ENCODE results near the gene EBP. TPM values are rescaled to one million over a fixed set of nuclear protein-coding genes. Genes with fewer than 3 reads are reported as not detected.

EBP gene
- total RNA-seq, 1 experiment from 2014 or later, result 141 TPM

DNA sequence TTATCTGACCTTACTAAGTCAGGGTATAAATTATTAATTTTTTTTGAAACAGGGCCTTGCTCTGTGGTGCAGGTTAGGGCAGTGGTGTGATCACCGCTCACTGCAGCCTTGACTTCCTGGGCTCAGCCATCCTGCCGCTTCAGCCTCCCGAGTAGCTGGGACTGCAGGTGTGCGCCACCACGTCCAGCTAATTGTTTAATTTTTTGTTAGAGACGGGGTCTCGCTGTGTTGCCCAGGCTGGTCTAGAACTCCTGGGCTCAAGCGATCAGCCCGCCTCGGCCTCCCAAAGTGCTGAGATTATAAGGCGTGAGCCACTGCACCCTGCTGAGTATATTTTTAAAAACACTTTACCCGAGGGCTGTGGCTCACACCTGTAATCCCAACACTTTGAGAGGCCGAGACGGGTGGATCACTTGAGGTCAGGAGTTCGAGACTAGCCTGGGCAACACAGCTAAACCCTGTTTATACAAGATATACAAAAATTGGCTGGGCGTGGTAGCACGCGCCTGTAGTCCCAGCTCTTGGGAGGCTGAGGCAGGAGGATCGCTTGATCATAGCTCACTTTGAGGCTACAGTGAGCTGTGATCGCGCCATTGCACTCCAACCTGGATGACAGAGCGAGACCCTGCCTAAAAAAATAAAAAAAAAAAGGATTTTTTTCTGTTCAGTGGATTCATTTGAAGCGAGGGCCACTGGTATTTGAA is 17.2 kb downstream of the EBP start:
- DNase-seq, result no peak

DNA sequence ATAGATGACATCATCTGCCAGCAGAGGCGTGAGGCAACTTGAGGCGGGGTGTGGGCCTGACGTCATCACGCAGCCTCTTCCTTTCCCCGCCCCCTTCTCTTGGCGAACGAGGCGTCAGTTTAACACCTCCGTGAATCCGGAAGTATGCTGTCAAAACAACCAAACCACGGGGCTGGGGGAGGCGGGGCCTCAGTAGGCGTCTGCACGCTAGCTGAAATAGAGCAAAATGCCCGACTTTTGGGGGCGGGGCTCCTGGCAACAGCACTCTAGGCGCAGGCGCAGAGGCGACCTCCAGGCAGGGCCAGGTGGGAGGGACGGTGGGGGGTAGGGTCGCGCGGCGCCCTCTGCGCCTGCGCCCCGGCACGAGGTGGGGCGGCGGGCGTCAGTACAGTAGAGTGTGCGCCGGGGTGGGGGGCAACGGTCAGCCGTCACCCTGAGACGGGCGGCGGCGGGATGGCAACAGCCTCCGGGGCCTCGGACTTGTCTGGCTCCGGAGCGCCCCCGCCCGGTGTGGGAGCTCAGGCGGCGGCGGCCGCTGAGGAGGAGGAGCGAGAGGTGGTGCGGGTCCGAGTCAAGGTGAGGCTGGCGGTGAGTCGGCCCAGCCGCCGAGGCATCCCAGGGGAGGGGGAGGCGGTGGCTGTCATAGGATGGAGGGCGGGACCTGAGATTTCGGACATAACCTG is 17.9 kb downstream of the EBP start, which contains the start of gene TBC1D25:
Gene TBC1D25 (plus strand): TSS at position 370 of the 683 bp plus-strand sequence. CDS start 84 bp downstream, at position 454.
- H3K9me3 Mint-ChIP-seq (ENCODE audit: unreplicated experiment), result no peaks in the 10 kb centered on the region
- ChIA-PET CTCF (interaction anchor here (0.6 to 1.6 kb wide), 9 partner anchors 11 to 910 kb away, joined by 3 to 10 read pairs (median 5); no protein-coding TSS in a partner anchor), POLR2A (interaction anchor here (0.6 to 0.9 kb wide), 5 partner anchors 35 to 651 kb away, joined by 3 to 13 read pairs (median 8); partner anchors contain the start of gene RBM3)
- no peaks in the 10 kb centered on the region for H3K36me3 ChIP-seq (ENCODE audit: control insufficient read depth, insufficient read depth, low read length)
- no peaks in the 10 kb centered on the region for H3K27me3 Mint-ChIP-seq (ENCODE audit: insufficient read depth, unreplicated experiment)
- H3K27me3 ChIP-seq (replicated peaks; ENCODE audit: control insufficient read depth, insufficient read depth, low read length), result no peaks in the 10 kb centered on the region
- H3K4me3 Mint-ChIP-seq (ENCODE audit: unreplicated experiment), result peak within 1 kb of the TSS; percentile 87
- BruUV-seq (replicated peaks), result no TSS peak
- intact Hi-C loops (cut with micrococcal nuclease; ENCODE audit: unreplicated experiment), result loop anchor here (1.0 to 2.0 kb wide), 2 partner anchors 35 to 449 kb away; partner anchors contain the start of gene RBM3
- H3K36me3 Mint-ChIP-seq (ENCODE audit: insufficient read depth, unreplicated experiment), result peaks cover 31% of the 10 kb centered on the region
- no peaks in the 10 kb centered on the region for H3K9me3 ChIP-seq
- peaks cover 8% of the 10 kb centered on the region for H3K4me1 Mint-ChIP-seq (ENCODE audit: low read depth, unreplicated experiment)
- DNase-seq, result peak; percentile 96 to 98
- H3K4me3 ChIP-seq (ENCODE audit: low read depth, low read length), result peak within 1 kb of the TSS; percentile 68
- H3K4me1 ChIP-seq, result no peaks in the 10 kb centered on the region
- TF ChIP-seq, protein P1, sequence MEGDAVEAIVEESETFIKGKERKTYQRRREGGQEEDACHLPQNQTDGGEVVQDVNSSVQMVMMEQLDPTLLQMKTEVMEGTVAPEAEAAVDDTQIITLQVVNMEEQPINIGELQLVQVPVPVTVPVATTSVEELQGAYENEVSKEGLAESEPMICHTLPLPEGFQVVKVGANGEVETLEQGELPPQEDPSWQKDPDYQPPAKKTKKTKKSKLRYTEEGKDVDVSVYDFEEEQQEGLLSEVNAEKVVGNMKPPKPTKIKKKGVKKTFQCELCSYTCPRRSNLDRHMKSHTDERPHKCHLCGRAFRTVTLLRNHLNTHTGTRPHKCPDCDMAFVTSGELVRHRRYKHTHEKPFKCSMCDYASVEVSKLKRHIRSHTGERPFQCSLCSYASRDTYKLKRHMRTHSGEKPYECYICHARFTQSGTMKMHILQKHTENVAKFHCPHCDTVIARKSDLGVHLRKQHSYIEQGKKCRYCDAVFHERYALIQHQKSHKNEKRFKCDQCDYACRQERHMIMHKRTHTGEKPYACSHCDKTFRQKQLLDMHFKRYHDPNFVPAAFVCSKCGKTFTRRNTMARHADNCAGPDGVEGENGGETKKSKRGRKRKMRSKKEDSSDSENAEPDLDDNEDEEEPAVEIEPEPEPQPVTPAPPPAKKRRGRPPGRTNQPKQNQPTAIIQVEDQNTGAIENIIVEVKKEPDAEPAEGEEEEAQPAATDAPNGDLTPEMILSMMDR (IDR thresholded peaks at IDR 0.05; ENCODE audit: insufficient read depth in 1 of 2, low read depth in 1 of 2, low read length in 1 of 2, severe bottlenecking in 1 of 2, unreplicated experiment in 1 of 2), result peak in 1 of 2 experiments; percentile 27
- peak within 1 kb of the TSS; percentile 71 for H3K27ac Mint-ChIP-seq (ENCODE audit: unreplicated experiment)

More for the DNA sequence above, 17.2 kb downstream of the EBP start:
- Mint-ChIP-seq H3K27me3 (ENCODE audit: insufficient read depth, unreplicated experiment) (no peaks in the 10 kb centered on the region), H3K4me1 (ENCODE audit: low read depth, unreplicated experiment) (peaks cover 8% of the 10 kb centered on the region), H3K27ac (ENCODE audit: unreplicated experiment) (peak overlapping the region; percentile 71), H3K9me3 (ENCODE audit: unreplicated experiment) (no peaks in the 10 kb centered on the region), H3K4me3 (ENCODE audit: unreplicated experiment) (peak overlapping the region; percentile 87), H3K36me3 (ENCODE audit: insufficient read depth, unreplicated experiment) (peaks cover 28% of the 10 kb centered on the region)
- H3K4me1 ChIP-seq, result no peaks in the 10 kb centered on the region
- ChIA-PET CTCF (interaction anchor here (0.6 to 1.6 kb wide), 7 partner anchors 13 to 910 kb away, joined by 3 to 10 read pairs (median 5); no protein-coding TSS in a partner anchor), POLR2A (interaction anchor here (0.6 to 0.9 kb wide), 4 partner anchors 36 to 652 kb away, joined by 3 to 13 read pairs (median 8); no protein-coding TSS in a partner anchor)
- no TSS peak for BruUV-seq (replicated peaks)
- H3K4me3 ChIP-seq (ENCODE audit: low read depth, low read length), result peak overlapping the region; percentile 25
- TF ChIP-seq, protein P1 (IDR thresholded peaks at IDR 0.05; ENCODE audit: insufficient read depth in 1 of 2, low read depth in 1 of 2, low read length in 1 of 2, severe bottlenecking in 1 of 2, unreplicated experiment in 1 of 2), result no peak
- intact Hi-C loops (cut with micrococcal nuclease; ENCODE audit: unreplicated experiment), result loop anchor here (1.0 to 2.0 kb wide), 2 partner anchors 36 to 448 kb away; partner anchors contain the start of gene RBM3
- no peaks in the 10 kb centered on the region for H3K9me3 ChIP-seq
- no peaks in the 10 kb centered on the region for H3K27me3 ChIP-seq (replicated peaks; ENCODE audit: control insufficient read depth, insufficient read depth, low read length)
- no peaks in the 10 kb centered on the region for H3K36me3 ChIP-seq (ENCODE audit: control insufficient read depth, insufficient read depth, low read length)

DNA sequence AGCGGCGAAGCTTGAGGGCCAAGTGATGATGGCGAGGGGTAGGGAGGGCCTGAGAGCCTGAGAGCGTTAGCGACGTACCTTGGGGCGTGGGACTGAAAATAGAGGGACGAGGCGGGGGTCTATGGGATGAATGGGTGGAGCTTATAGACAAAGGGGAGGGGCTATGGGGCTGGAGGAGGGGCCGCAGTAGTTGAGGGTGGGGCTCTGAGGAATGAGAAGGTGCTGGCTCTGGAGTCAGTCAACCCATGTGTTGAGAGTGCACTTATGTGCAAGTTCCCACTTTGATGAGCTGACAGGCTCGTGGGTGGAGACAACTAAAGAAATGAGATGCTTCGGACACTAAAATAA is 18.4 kb downstream of the EBP start:
- Histone ChIP-seq H3K9me3 (no peaks in the 10 kb centered on the region), H3K4me1 (no peaks in the 10 kb centered on the region), H3K27me3 (replicated peaks; ENCODE audit: control insufficient read depth, insufficient read depth, low read length) (no peaks in the 10 kb centered on the region), H3K36me3 (ENCODE audit: control insufficient read depth, insufficient read depth, low read length) (no peaks in the 10 kb centered on the region), H3K4me3 (ENCODE audit: low read depth, low read length) (peak overlapping the region; percentile 68)
- ChIA-PET POLR2A (interaction anchor here (0.8 to 0.9 kb wide), 2 partner anchors 34 to 651 kb away, joined by 3 read pairs; partner anchors contain the start of gene RBM3), CTCF (interaction anchor here (0.6 to 1.6 kb wide), 3 partner anchors 10 to 454 kb away, joined by 3 to 10 read pairs (median 4); no protein-coding TSS in a partner anchor)
- Mint-ChIP-seq H3K9me3 (ENCODE audit: unreplicated experiment) (no peaks in the 10 kb centered on the region), H3K4me1 (ENCODE audit: low read depth, unreplicated experiment) (peaks cover 8% of the 10 kb centered on the region), H3K27me3 (ENCODE audit: insufficient read depth, unreplicated experiment) (no peaks in the 10 kb centered on the region), H3K4me3 (ENCODE audit: unreplicated experiment) (peak overlapping the region; percentile 87), H3K27ac (ENCODE audit: unreplicated experiment) (peak overlapping the region; percentile 71), H3K36me3 (ENCODE audit: insufficient read depth, unreplicated experiment) (peaks cover 36% of the 10 kb centered on the region)
- no TSS peak for BruUV-seq (replicated peaks)
- DNase-seq, result no peak
- TF ChIP-seq, protein P1 (IDR thresholded peaks at IDR 0.05; ENCODE audit: insufficient read depth in 1 of 2, low read depth in 1 of 2, low read length in 1 of 2, severe bottlenecking in 1 of 2, unreplicated experiment in 1 of 2), result no peak
- intact Hi-C loops (cut with micrococcal nuclease; ENCODE audit: unreplicated experiment), result no loop called here

All from Caco-2 (cell line).